ENCODE results near the gene CHSY3. TPM values are rescaled to one million over a fixed set of nuclear protein-coding genes. Genes with fewer than 3 reads are reported as not detected.

CHSY3 gene
- polyA plus RNA-seq, 3 donors: not detected

- Mint-ChIP-seq H3K4me3 (no peak overlapping the region), H3K36me3 (no peaks in the 10 kb centered on the region), H3K4me1 (no peaks in the 10 kb centered on the region), H3K27ac (no peak overlapping the region), H3K27me3 (ENCODE audit: low read depth in 3 of 3) (peaks cover 0 to 2% (median 0%) of the 10 kb centered on the region in 3 donors), H3K9me3 (peaks cover 0 to 11% (median 5%) of the 10 kb centered on the region in 7 donors)
- no peaks in the 10 kb centered on the region for H4K20me1 ChIP-seq (ENCODE audit: insufficient read depth, low read length)
- H3K4me2 ChIP-seq (replicated peaks; ENCODE audit: extremely low read depth, low read length, poor library complexity, severe bottlenecking): no peak overlapping the region
- no peaks in the 10 kb centered on the region for H3K4me1 ChIP-seq (ENCODE audit: control insufficient read depth in 1 of 2, insufficient read depth in 2 of 2, low read length in 2 of 2)
- H3K79me2 ChIP-seq (ENCODE audit: insufficient read depth, low read length): no peaks in the 10 kb centered on the region
- no peaks in the 10 kb centered on the region for H3K9me3 ChIP-seq (replicated peaks in 1 of 2; ENCODE audit: control insufficient read depth in 1 of 2, insufficient read depth in 1 of 2, low read length in 2 of 2)
- intact Hi-C loops (cut with micrococcal nuclease): no loop called here
- WGBS (ENCODE audit: insufficient coverage): no CpG with 5 or more reads among the region's 2 CpGs
- H3K27ac ChIP-seq (ENCODE audit: low read depth in 1 of 2, low read length in 2 of 2): no peak overlapping the region
- H2AFZ ChIP-seq (ENCODE audit: insufficient read depth, low read depth, low read length, poor library complexity, severe bottlenecking): no peak overlapping the region
- DNase-seq: no peak
- no peak for TF ChIP-seq CTCF (IDR thresholded peaks at IDR 0.05)
- no peak overlapping the region for H3K4me3 ChIP-seq (replicated peaks in 1 of 3; ENCODE audit: low read depth in 2 of 3, low read length in 3 of 3)
- no peak overlapping the region for H3K9ac ChIP-seq (ENCODE audit: insufficient read depth, low read length, poor library complexity, severe bottlenecking)
- H3K27me3 ChIP-seq (ENCODE audit: control insufficient read depth in 2 of 2, insufficient read depth in 2 of 2, low read length in 2 of 2): no peaks in the 10 kb centered on the region
- no peaks in the 10 kb centered on the region for H3K36me3 ChIP-seq (replicated peaks in 1 of 2; ENCODE audit: control insufficient read depth in 1 of 2, insufficient read depth in 2 of 2, low read length in 2 of 2)
These were observed 46.8 kb downstream of the CHSY3 start for GRCh38 chr5:129951039-129951438.

- no peaks in the 10 kb centered on the region for H3K9me3 ChIP-seq (replicated peaks in 1 of 2; ENCODE audit: control insufficient read depth in 1 of 2, insufficient read depth in 1 of 2, low read length in 2 of 2)
- no peaks in the 10 kb centered on the region for H3K4me1 ChIP-seq (ENCODE audit: control insufficient read depth in 1 of 2, insufficient read depth in 2 of 2, low read length in 2 of 2)
- DNase-seq: no peak
- H3K9ac ChIP-seq (ENCODE audit: insufficient read depth, low read length, poor library complexity, severe bottlenecking): no peak overlapping the region
- H4K20me1 ChIP-seq (ENCODE audit: insufficient read depth, low read length): no peaks in the 10 kb centered on the region
- Mint-ChIP-seq H3K36me3 (no peaks in the 10 kb centered on the region), H3K9me3 (peaks cover 0 to 13% (median 5%) of the 10 kb centered on the region in 7 donors), H3K4me3 (no peak overlapping the region), H3K27ac (no peak overlapping the region), H3K27me3 (ENCODE audit: low read depth in 3 of 3) (peaks cover 0 to 2% (median 0%) of the 10 kb centered on the region in 3 donors), H3K4me1 (no peaks in the 10 kb centered on the region)
- intact Hi-C loops (cut with micrococcal nuclease): no loop called here
- no peaks in the 10 kb centered on the region for H3K79me2 ChIP-seq (ENCODE audit: insufficient read depth, low read length)
- no peak overlapping the region for H3K4me2 ChIP-seq (replicated peaks; ENCODE audit: extremely low read depth, low read length, poor library complexity, severe bottlenecking)
- no peak overlapping the region for H3K27ac ChIP-seq (ENCODE audit: low read depth in 1 of 2, low read length in 2 of 2)
- no peaks in the 10 kb centered on the region for H3K36me3 ChIP-seq (replicated peaks in 1 of 2; ENCODE audit: control insufficient read depth in 1 of 2, insufficient read depth in 2 of 2, low read length in 2 of 2)
- H2AFZ ChIP-seq (ENCODE audit: insufficient read depth, low read depth, low read length, poor library complexity, severe bottlenecking): no peak overlapping the region
- no peak overlapping the region for H3K4me3 ChIP-seq (replicated peaks in 1 of 3; ENCODE audit: low read depth in 2 of 3, low read length in 3 of 3)
- no peak for TF ChIP-seq CTCF (IDR thresholded peaks at IDR 0.05)
- H3K27me3 ChIP-seq (ENCODE audit: control insufficient read depth in 2 of 2, insufficient read depth in 2 of 2, low read length in 2 of 2): no peaks in the 10 kb centered on the region
These were observed 54.3 kb downstream of the CHSY3 start for GRCh38 chr5:129958581-129958980.
